Cardiac septum (tissue), 1 donor: Measurements from ENCODE around the gene CATSPERE. TPM values are rescaled to one million over a fixed set of nuclear protein-coding genes. Genes with fewer than 3 reads are reported as not detected.

Source experiments
- DNase-seq: peaks from one replicate; pipeline ENCODE4 v3.0.0-alpha.2; 2020; ENCODE audit warnings: low spot score
- intact Hi-C: fragments of 100-400 bp; cut with DNase I; formaldehyde crosslinking; loops from one replicate; pipeline ENCODE4 v1.14.0; 2022
- long read RNA-seq: library from polyadenylated mRNA; unstranded; transcript quantifications from one replicate; pipeline ENCODE4 v2.0.0, GENCODE V29; 2021
- total RNA-seq: library from RNA; stranded (reverse); fragmentation: NEBNext Ultra II Directional; extraction: Animal tissue kit (Norgen Biotek cat#: 25700); gene quantifications from one replicate; pipeline ENCODE4 v1.2.1, GENCODE V29; 2021
- donor health status: DM: no; HTN: no; CAD: no.

The CATSPERE gene, protein sequence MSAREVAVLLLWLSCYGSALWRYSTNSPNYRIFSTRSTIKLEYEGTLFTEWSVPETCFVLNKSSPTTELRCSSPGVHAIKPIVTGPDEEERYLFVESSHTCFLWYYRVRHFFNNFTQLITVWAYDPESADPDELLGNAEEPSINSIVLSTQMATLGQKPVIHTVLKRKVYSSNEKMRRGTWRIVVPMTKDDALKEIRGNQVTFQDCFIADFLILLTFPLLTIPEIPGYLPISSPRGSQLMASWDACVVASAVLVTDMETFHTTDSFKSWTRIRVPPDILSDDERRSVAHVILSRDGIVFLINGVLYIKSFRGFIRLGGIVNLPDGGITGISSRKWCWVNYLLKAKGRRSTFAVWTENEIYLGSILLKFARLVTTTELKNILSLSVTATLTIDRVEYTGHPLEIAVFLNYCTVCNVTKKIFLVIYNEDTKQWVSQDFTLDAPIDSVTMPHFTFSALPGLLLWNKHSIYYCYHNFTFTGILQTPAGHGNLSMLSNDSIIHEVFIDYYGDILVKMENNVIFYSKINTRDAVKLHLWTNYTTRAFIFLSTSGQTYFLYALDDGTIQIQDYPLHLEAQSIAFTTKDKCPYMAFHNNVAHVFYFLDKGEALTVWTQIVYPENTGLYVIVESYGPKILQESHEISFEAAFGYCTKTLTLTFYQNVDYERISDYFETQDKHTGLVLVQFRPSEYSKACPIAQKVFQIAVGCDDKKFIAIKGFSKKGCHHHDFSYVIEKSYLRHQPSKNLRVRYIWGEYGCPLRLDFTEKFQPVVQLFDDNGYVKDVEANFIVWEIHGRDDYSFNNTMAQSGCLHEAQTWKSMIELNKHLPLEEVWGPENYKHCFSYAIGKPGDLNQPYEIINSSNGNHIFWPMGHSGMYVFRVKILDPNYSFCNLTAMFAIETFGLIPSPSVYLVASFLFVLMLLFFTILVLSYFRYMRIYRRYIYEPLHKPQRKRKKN
- 0.38 TPM for total RNA-seq
- long read RNA-seq, result 0 reads

DNA sequence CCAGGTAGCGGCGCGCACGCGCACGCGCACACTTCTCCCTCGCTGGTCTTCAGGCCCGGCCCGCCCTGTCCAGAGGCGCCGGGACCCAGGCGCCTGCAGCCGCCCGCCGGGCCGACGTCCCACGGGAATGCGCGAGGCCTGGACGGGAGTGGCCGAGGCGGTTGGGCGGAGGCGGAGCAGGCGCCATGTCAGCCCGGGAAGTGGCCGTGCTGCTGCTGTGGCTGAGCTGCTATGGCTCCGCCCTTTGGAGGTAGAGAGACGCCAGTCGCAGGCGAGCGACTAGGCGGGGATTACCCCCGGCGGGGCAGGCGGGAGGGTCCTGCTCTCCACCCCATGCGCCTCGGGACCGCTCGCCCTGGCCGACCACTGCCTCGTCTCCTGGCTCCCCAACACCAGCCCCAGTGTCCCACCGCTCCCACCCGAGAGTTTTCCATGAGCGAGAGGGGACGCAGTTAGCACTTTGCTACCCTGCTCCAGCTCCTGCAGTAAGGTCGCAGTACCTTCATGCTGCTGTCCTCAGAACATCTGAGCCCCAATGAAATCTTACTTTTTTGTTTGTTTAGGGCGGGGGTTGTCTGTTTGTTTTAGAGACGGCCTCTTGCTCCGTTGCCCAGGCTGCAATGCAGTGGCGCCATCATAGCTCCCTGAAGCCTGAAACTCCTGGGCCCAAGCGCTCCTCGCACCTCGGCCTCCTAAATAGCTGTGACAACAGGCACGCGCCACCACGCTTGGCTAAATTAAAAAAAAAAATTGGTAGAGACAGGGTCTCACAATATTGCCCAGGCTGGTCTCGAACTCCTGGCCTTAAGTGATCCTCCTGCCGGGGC, at the start of gene CATSPERE:
CATSPERE (plus strand) TSS at position 29 of the 827 bp plus-strand sequence; CDS start at position 186, 157 bp downstream.
- peak; percentile 95 for DNase-seq
- intact Hi-C loops, result loop anchor here (10.0 kb wide), 1 partner anchor 373 kb away; the partner anchor contains the start of gene COX20

DNA sequence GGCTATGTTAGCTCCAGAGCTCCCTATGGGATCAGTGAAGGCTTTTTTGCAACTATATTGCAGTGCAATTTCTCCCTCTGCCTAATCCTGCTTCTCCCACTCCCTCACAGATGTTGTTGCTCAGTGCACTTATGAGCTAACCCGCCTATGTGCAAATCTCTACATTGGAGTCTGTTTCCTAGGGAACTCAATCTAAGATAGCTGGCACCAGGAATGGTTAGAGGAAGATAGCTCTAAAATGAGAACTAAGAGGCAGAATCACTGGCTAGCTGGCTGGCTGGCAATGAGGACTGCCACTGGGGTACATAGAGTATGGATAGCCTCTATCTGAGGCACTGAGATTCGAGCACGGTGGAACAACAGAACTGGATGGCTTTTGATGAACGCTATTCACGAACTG, 48.9 kb upstream of the CATSPERE start:
- intact Hi-C loops, result no loop called here
- no peak for DNase-seq

DNA sequence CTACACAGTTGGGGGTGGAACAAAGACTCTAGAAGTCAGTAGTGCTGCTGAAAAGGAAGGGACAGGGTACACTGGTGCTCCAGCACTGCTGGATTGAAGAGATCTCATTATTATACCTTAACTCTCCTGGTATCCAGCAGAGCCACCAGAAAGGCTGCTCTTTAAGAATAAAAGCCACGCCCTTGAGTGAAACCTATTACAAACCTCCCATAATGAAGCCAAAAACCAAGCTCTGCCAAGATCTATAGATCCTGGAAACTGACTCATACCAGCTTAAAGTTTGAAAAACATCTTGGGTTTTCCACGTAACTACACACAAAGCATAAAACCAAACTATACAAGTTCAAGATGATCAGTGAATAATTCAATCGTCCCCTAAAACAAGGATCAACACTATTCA, 47.3 kb upstream of the CATSPERE start:
- intact Hi-C loops, result no loop called here
- no peak for DNase-seq

DNA sequence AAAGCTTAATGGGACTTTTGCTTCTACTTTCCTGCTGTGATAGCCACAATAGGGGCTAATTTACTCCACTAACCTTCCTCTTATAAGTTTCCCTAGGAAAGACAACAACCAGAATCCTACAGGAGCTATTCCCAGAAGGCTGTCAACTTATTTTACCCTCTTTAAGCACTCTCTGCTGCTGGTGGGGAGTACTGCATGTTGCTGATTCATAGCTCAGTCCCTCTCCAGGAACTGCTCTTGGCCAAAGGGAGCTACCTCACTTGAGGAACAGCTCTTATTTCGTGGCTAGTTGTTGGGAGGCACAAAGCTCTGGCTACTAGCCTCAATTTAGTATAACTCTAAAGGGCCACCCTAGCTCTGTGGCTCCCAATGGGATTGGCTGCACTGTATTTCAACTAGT, 46.5 kb upstream of the CATSPERE start:
- intact Hi-C loops, result no loop called here

DNA sequence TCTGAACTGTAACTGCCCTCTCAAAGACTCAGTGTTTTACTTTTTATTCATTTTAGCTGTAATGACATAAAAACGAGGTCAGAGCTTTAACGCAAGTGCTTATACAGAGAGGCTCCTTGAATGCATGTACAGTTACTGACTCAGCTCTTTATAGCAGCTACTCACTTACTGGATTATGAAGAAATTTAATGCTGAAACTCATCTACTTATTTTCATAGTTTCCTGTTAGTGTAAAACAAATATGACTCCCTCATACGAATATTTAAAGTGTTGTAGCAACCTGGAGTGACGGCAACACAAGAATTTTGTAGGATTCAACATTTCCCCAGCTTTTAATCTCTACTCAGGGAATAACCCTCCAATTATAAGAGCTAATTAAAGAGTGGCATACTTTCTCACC, 42.0 kb upstream of the CATSPERE start:
- DNase-seq, result no peak
- intact Hi-C loops, result no loop called here

More for the DNA sequence above, 46.5 kb upstream of the CATSPERE start:
- DNase-seq, result no peak

DNA sequence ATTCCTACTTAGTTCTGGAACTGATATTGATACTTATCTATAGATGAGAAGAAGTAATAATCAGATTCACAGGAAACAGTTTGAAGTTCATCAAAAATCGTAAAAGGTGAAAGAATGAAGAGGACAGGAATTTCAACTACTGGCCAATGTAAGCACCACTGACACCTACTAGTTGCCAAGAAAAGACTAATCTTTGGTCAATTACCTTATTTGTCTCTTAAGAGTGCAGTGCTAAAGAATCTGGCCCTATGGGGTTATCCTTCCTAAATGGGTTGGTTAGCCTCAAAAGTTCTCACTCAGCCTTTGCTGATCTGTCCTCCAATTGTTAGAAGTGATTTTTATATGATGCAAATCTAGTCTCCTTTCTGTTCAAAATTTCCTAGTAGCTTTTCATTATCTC, 38.9 kb upstream of the CATSPERE start:
- intact Hi-C loops, result no loop called here
- no peak for DNase-seq

DNA sequence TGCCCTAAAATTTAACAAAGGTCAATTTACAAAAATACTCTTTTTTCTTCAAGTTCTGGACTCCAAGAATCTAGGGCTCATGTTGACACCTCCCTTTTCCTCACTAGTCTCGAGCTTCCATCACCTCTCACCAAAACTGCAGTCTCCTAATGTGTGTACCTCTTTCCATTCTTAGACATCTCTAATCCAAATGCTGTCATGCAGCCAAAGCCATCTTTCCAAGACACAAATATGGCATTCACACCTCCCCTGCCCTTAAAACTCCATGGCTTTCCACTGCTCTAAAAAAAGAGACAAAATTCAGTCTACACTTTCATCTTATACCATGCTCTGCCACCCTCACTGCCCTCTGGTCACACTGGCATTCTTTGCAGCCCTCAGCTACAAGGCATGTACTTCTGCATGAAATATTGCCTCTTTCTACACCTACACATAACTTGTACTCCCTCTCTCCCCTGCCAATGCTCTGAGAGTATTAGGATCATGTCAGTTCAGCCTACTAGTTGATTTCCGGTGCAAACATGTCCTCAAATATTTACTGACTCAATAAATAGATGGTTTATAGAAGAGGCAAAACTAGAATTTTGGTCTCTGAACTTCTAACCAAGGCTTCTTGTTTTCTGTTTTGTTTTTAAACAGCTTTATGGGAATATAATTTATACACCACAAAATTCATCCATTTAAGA, 36.3 kb upstream of the CATSPERE start:
- no peak for DNase-seq
- intact Hi-C loops, result no loop called here

DNA sequence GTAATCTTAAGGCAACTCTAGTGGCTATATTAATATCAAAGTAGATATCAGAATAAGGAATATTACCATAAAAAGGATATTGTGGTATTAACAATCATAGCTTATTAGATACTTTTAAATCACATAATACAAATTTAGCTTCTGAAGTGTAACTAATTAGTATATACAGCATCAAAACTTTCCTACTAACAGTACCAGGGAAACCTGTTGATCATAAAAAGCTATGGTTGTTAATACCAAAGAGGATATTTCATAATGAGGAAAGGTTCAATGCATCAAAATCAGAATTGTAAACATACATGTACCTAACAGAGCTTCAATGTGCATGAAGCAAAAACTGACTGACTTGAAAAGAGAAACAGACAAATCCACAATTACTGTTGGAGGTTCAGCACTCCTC, 33.4 kb upstream of the CATSPERE start:
- no peak for DNase-seq
- intact Hi-C loops, result no loop called here

DNA sequence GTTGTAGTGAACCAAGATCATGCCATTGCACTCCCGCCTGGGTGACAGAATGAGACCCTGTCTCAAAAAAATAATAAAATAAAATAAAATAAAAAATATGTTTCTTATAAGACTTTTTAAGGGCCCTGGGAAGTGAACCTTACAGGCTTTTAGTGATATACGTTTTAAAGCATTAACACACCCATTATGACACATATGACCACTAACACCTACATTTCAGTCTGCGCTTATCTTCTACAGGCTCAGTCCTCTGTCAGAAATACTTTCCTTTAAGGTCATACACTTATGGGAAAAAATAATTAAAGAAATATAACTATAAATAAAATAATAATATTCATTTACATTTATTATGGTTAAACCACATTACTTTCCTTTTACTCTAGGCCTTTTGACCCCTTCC, 31.3 kb upstream of the CATSPERE start:
- DNase-seq, result no peak
- intact Hi-C loops, result no loop called here

DNA sequence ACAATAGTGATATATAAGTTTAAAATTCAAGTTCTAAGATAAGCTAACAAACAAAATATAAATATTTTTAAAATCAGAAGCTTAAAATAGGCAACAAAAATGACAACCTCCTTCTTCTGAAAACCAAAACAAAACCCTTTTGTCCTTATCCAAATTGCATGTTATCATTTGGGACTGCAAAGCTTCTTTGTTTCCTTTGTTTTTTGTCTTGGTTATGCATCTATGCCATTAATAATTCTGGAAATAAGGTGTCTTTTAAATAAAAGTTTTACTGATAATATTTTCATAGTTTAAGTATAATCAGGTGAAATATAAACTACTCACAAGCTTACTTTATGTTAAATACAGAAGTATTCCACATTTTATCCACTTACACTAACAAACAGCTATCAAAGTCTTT, 29.9 kb upstream of the CATSPERE start:
- intact Hi-C loops, result no loop called here
- DNase-seq, result no peak

DNA sequence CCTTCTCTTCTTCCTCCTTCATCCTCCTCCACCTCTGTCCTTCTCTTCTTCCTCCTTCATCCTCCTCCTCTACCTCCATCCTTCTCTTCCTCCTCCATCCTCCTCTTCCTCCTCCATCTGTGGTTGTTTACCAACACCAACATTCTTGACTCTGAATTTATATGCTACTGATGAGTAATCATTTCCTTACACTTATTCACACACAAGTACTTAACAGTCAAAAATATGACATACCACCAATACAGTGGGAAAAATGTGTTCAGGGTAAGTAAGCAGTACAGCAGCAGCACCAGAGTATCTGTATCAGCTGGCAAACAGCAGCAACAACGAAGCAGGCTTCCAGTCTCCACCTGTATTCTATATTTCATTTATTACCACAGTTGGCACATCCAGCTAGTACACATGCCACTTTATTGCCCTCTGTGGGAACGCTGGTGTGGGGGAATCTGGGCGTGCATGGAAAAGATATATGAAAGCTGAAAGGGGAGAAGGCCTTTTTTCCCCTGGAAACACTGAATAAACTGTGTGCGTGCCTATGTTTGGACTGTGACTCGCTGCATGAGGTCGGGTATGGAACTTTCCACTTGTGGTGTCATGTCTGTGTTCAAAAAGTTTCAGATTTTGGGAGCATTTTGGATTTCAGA, 25.4 kb upstream of the CATSPERE start:
- intact Hi-C loops, result no loop called here
- DNase-seq, result no peak

DNA sequence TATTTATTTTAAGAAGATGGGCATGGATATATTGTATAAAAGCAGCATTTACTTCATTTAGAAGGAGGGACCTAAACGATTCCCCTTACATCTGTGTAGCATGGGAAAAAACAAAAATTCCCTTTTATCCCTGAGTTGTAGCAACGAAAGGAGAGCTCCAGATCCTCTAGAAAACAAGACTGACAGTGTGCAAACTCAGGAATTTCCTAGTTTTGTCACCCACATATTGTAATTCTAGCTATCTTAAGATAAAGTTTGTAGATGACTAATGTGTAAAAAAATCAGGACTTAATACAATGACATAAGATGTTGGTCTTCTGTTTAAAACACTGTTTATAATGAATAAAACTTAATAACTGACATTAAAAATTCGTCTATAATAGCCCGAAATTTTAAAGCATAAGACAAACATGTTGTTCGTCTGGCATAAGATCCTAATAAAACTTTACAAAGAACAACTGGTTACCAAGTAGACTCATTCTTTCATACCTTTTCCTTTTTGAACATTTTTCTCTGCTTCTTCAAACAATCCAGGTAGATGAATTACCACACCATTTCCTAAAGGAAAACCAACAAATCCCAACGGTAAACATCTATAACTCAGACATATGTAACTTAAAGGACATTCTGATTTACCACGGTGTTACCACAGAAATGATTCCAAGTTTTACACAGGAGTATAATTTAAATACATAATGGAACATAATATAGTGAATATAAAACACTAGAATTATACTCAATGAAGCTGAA, 24.6 kb upstream of the CATSPERE start:
- no peak for DNase-seq
- intact Hi-C loops, result no loop called here

DNA sequence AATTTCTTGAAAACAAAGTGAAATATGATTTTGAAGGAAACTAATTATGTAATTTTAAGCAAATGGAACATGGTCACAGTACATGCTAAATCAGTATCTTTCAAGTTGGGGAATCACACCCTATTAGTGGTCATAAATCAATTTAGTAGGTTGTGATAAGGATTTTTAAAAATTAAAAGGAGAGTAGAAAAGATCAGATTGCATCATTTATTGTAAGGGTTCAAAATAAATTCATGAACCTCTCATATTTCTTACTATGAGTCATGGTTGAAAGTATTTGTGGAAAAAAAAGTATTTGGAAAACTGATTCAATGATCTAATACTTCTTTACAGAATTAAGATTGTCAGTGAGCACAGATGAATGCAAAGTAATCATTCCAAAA, 24.0 kb upstream of the CATSPERE start:
- no peak for DNase-seq
- intact Hi-C loops, result no loop called here

DNA sequence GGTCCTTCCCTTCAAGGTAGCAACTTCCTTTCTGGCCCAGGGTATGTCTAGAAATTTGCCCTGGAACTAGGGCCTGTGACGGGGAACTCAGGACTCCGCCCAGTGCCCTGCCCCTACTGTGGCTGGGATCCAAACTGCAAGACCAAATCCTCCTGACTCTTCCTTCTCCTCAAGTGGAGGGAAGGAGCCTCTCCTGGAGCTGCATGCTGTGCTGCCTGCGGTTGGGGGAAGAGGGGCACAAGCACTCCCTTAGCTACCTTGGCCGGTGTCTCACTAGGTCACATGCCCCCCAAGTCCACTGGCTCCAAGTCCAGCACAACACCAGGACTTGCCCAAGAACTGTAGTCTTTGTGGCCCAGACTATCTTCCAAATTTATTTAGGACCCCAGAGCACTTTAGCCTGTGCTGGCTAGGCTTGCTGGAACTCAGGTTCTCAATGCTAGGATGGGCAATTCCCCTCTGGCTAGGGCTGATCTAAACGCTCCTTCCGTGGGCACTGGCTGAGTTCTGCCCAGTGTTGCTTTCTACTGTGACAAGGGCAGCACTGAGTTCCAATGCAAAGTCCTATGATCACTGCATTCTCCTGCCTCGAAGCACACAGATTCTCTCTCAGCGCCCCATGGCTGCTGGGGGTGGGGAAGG, 21.6 kb upstream of the CATSPERE start:
- DNase-seq, result no peak
- intact Hi-C loops, result no loop called here

DNA sequence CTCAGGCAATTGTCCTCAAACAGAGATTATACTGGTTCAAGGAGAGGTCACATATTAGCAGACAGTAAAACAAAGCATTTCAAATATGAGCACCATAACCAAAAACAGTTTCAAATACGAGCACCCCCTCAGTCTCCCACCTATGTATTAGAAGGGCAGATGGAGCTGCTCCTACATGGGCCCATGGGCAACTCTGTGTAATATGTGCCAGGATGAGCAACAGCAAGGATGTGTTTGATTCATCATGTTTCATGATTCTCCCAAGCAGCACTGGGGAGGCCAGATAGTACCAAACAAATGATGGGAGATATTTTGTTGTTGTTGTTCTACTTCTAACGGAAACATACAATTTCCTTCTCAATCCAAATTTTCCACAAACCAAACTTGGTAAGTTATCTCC, 18.2 kb upstream of the CATSPERE start:
- DNase-seq, result no peak
- intact Hi-C loops, result no loop called here

DNA sequence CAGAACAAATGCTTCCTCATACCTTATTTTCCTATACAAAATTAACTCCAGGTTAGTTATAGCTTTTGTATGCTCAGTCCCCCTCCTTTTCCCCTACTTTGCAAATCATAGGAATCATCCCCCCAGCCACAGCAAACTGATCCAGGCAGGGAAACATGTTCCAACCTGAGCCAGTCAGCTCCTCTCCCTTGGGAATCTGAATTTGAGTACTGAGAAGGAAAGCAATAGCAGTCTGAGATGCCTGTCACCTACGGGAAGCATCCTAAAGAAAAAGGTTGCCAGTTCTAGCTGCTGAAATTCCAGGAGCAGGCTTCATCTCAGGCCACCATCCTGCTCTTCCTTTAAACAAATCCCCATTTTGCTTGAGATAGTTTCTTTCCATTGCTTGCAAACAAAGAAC, 16.2 kb upstream of the CATSPERE start:
- intact Hi-C loops, result no loop called here

DNA sequence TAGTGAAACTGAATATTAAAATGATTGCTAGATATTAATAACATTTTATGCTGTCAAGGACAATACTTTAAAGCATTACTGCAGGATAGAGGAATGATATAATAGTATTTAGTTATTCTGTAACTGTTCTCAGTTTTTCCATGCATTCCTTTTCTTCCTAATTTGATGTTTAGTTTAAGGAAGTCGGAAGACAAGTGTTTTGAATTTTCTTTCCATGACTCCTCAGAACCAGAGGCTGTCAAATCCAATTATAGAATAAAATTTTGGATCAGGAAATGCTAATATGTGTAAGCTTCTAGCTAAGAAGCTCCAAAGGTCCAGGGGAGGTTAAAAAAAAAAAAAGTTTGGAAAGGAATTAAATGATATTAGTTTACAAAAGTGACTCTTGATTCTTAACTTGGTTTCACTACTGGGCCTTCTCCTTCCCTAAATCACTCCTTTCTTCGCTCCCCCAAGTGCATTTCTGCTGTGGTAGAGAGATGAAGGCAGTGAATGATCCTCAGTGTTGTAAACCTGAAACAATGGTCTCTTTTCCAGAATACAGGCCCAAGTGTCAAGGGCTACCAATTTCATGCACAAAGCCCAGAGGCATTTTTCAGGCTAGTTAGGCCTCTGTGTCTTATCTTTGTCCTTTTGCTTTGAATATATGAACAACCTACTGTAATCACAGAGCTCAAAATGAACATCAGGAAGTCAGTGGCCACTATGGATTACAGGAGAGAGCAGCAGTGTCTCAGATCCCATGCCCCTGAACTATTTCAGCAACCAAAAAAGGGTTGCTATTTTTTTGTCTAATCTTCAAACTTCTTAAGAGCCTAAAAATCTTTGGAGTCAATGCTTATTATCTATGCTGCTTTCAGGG, 15.5 kb upstream of the CATSPERE start:
- no peak for DNase-seq
- intact Hi-C loops, result no loop called here

More for the DNA sequence above, 16.2 kb upstream of the CATSPERE start:
- DNase-seq, result no peak
